NCI-H1092 (cell line): Measurements from ENCODE around the gene SLC7A4.
"Not testable (repeated sequence)": the region's sequence is repeated elsewhere in the genome, so short reads cannot be mapped to it uniquely, and the experiment has no call there.

Source experiments
- DNase-seq: peaks from one replicate; lab custom pipeline; 2025; lab: John Stamatoyannopoulos, UW

The SLC7A4 gene

DNA sequence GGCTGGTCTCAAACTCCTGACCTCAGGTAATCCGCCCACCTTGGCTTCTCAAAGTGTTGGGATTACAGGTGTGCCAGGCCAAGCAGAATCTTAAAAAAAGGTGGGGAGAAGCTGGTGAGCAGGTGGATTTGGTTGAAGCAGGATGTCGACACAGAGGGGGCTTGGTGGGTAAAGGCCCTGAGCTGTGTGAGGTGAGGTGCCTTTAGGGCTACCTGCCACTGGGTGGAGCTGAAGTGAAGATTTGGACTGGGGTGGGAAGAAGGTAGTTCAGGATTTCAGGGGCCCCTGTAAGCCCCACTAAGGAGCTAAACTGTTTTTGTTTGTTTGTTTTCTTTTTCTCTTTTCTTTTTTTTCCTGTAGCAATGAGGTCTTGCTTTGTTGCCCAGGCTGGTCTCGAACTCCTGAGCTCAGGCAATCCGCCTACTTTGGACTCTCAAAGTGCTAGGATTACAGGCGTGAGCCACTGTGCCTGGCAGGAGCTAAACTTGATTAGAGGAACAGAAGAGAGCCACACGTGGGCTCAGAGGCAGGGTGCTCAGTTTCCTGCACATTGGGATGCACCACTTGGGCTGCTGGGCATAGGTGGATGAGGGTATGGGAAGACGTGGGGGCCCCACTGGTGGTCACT is 11.4 kb downstream of the SLC7A4 start:
- no peak for DNase-seq

DNA sequence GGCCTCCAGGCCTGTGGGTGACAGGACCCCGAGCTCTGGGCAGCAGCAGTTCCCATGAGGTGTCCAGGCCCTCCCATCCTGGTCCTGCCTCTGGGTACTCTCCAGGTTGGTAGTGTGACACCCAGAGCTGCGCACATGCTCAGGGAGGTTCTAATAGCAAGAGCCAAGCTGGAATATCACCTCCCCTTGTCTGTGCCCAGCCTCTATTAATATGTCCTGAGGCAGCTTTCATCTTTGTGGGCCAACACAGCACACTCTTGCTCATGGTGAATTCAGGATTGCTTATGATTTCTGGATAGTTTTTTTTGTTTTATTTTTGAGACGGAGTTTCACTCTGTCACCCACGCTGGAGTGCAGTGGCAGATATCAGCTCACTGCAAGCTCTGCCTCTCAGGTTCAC is 14.0 kb downstream of the SLC7A4 start:
- DNase-seq, result no peak

GRCh38 chr22:21016644-21017420 is 15.5 kb downstream of the SLC7A4 start:
- DNase-seq, result no peak

GRCh38 chr22:21015466-21016006 is 16.8 kb downstream of the SLC7A4 start:
- no peak for DNase-seq

GRCh38 chr22:21014726-21015465 is 17.5 kb downstream of the SLC7A4 start, which contains the start of gene P2RX6:
Gene P2RX6, plus strand, starts transcription at chr22:21015165. Its CDS starts 10 bp downstream, at chr22:21015175.
- DNase-seq, result no peak

GRCh38 chr22:21014202-21014725 is 18.1 kb downstream of the SLC7A4 start:
- DNase-seq, result peak; percentile 97

DNA sequence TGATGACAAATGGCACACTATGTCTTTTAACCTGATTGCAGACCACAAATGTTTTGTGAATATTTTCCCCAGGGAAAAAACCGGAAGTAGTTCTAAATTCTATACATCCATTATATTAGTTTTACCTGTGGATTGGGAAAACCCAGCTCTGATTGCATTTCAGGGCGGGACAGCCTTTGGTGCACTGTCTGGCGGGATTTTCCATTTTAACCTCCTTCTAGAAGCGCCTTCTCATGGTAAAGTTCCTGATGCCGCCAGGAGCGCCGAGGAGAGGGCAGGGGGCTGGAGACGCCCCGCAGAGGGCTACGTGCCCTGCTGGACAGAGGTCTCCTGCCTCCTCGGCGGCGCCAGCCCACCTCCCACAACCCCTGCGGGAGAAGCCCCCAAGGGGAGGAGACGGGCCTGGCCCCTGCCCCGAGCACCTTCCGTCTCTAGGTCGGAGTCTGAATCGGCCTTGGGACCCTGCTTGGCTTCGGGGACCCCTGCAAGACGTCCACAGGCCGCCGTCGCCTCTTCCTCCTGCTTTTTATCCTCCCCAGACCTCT is 18.6 kb downstream of the SLC7A4 start:
- no peak for DNase-seq

- DNase-seq, result no peak
Measured at GRCh38 chr22:21012446-21013407, 19.6 kb downstream of the SLC7A4 start.

- no peak for DNase-seq
Measured at GRCh38 chr22:21010426-21011113, 21.8 kb downstream of the SLC7A4 start.

- no peak for DNase-seq
Measured at GRCh38 chr22:21009638-21010425, 22.5 kb downstream of the SLC7A4 start.

DNA sequence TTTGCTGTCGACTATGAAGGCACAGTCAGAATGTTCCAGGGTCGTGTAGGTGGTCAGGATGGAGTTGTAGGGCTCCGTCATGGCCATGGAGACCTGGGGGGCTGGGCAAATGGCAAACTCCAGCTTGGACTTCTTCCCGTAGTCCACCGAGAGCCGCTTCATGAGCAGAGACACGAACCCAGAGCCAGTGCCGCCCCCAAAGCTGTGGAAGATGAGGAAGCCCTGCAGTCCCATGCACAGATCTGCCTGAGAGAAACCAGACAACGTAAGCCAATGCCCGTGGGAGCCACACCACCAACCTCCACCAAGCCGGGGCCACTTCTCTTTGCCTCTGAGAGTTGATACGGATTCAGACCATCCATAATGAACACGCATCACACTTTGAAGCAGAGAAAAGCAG is 23.2 kb downstream of the SLC7A4 start:
- not testable (repeated sequence) for DNase-seq

DNA sequence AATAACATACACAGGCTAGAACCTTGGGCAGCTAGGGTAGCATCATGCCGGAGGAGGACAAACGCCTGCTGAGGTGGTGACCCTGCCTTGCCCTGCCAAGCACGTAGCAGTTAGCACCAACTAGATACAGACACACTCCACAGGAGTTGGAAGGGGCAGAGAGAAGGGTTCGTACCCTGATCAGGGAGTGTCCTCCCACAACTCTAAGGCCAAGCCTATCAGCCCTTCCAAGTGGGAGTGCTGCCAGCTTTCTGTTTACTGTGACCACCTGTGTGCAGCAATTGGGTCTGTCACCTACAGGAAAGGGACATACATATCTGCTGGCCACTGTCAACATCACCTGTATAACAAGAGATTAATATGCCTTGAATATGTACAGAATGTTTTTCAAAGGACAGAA is 28.6 kb downstream of the SLC7A4 start:
- no peak for DNase-seq

GRCh38 chr22:21001601-21002325 is 30.6 kb downstream of the SLC7A4 start, which contains the start of gene THAP7:
Gene THAP7, minus strand, starts transcription at chr22:21002118. Its CDS starts 207 bp downstream, at chr22:21001911.
- DNase-seq, result peak; percentile 93

DNA sequence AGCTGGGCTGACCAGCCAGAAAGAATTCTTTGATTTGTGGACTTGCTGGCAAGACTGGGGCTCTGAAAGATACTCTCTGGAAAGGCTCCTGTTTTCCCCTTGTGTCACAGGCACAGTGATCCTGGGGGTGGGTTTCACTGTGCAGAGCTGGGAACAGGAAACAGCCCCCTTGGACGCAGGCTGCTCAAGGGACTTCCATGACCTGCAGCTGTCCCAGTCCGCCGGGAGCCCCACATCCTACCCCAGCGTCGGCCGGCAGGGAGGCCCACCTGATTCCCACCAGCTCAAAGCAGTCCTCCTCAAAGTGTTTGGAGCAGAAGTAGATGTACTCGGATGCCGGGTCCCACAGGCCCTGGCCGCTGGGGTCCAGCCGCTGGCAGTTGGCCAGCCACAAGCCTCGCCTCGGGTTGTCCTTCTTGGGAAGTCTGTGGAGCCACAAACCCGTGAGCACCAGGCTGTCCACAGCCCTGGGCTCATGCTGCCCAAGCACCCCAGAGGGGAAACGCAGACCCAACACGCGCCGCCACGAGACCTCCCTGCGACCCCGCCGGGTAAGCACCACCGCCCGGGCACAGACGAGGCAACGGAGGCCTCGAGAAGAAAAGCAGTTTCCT is 31.3 kb downstream of the SLC7A4 start:
- no peak for DNase-seq

GRCh38 chr22:21000207-21000986 is 32.0 kb downstream of the SLC7A4 start:
- no peak for DNase-seq

DNA sequence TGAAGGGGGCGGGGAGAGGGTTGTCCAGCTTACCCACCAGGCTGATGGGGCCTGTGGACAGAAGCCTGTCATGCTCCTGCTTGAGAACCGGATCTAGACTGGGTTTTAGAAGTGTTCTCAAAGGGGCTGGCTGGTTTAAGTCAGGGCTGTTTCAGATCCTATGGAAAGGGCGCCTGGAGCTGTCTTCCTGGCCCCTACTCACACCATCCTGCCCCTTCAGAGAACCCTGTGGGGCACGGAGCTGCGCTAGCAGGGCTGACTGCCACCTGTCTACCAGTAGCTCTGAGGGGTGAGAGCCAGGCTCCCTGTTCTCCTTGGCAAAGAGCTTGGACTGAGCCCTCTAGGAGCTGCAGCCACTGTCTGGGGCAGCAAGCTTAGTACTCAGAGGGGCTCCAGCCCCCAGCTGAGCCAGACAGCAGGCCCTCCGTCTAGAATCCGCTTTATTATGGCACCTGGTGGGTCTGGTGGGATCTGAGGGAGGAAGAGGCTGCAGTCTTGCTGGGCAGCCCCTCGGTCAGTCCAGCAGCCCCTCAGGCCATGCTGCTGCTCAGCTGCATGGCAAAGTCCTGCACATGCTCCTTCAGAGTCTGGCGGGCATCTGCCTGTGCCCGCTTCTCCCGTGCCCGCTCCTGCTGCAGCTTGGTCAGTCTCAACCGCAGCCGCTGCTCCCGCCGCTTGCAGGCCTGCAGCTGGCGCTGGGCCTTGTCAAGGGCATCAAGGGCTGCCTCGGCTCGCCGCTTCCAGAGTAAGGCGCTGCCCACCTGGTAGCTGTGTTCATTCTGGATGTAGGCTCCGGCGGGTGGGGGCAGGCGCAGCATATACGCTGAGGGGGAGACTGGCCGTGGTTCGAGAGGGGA is 32.8 kb downstream of the SLC7A4 start:
- DNase-seq, result no peak
